ENCODE data around the gene FFAR3. TPM values are rescaled to one million over a fixed set of nuclear protein-coding genes. Genes with fewer than 3 reads are reported as not detected.
A peak's percentile ranks its signal among the peaks of the same experiment; 100 is the strongest.
"Not testable (repeated sequence)": the region's sequence is repeated elsewhere in the genome, so short reads cannot be mapped to it uniquely, and the experiment has no call there.

FFAR3 gene
- total and polyA plus RNA-seq, 12 donors: 0.11 to 0.18 (median 0.17) TPM; not detected in 8

DNA sequence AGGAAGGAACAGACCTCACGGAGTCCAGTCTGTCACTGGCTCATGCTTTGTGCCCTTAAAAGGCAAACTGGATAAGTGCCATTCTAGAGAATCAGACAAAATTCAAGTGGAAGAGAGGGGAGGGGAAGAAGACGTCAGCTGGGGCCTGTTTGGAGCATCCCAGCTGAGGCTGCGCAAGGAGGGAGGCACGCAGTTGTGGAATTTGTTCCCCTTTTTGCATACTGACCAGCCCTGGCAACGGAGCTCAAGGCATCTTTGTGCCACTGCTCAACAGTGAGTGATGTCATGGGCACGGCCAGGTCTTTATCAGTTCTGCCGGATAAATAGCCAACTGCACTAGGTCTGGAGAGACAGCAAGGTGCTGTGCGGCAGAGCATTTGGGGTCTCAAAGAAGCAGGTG lies 12.5 kb downstream of the FFAR3 start, which contains the start of gene GPR42:
Gene GPR42, plus strand, starts transcription at position 347 of the 400 bp plus-strand sequence. CDS start 292 bp downstream, outside the sequence.
- no peaks in the 10 kb centered on the region for H3K9me3 ChIP-seq (replicated peaks in 1 of 3)
- TF ChIP-seq, protein P1, sequence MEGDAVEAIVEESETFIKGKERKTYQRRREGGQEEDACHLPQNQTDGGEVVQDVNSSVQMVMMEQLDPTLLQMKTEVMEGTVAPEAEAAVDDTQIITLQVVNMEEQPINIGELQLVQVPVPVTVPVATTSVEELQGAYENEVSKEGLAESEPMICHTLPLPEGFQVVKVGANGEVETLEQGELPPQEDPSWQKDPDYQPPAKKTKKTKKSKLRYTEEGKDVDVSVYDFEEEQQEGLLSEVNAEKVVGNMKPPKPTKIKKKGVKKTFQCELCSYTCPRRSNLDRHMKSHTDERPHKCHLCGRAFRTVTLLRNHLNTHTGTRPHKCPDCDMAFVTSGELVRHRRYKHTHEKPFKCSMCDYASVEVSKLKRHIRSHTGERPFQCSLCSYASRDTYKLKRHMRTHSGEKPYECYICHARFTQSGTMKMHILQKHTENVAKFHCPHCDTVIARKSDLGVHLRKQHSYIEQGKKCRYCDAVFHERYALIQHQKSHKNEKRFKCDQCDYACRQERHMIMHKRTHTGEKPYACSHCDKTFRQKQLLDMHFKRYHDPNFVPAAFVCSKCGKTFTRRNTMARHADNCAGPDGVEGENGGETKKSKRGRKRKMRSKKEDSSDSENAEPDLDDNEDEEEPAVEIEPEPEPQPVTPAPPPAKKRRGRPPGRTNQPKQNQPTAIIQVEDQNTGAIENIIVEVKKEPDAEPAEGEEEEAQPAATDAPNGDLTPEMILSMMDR (IDR thresholded peaks at IDR 0.05): no peak
- no peak for TF ChIP-seq POLR2A (IDR thresholded peaks at IDR 0.05)
- DNase-seq: no peak
- no peaks in the 10 kb centered on the region for H3K36me3 ChIP-seq (replicated peaks in 1 of 2)
- no peak within 1 kb of the TSS for H3K27ac ChIP-seq
- intact Hi-C loops (cut with DNase I): no loop called here
- no peaks in the 10 kb centered on the region for H3K27me3 ChIP-seq
- no peak within 1 kb of the TSS for H3K4me3 ChIP-seq
- 84 to 90% (median 85%) methylated on average over 5 to 7 of the region's 8 CpGs; no CpG with 5 or more reads in 1 of the 4 donors for WGBS, 4 donors
- H3K4me1 ChIP-seq (replicated peaks in 1 of 2): peaks cover 0 to 6% of the 10 kb centered on the region in 2 donors

DNA sequence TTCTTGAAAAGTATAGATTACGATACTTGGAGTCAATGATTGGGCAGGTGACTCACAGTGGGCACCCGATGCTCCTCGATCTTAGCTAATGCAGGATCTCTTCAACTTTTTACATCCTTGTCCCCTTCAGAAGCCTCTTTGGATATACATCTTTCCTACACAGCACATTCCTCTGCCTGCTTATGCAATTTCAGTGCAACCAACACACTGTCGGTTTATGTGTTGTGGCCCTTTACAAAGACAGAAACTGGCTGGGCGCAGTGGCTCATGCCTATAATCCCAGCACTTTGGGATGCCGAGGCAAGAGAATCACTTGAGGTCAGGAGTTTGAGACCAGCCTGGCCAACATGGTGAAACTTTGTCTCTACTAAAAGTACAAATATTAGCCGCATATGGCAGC lies 15.2 kb downstream of the FFAR3 start:
- Histone ChIP-seq H3K36me3 (replicated peaks in 1 of 2) (no peaks in the 10 kb centered on the region), H3K27me3 (no peaks in the 10 kb centered on the region), H3K4me3 (no peak overlapping the region), H3K27ac (no peak overlapping the region), H3K9me3 (replicated peaks in 1 of 3) (no peaks in the 10 kb centered on the region), H3K4me1 (replicated peaks in 1 of 2) (peaks cover 0 to 6% of the 10 kb centered on the region in 2 donors)
- TF ChIP-seq, protein P1 (IDR thresholded peaks at IDR 0.05): no peak
- TF ChIP-seq POLR2A (IDR thresholded peaks at IDR 0.05): no peak
- 83 to 96% (median 88%) methylated on average over 7 of the region's 7 CpGs for WGBS, 4 donors
- DNase-seq: no peak
- intact Hi-C loops (cut with DNase I): no loop called here

DNA sequence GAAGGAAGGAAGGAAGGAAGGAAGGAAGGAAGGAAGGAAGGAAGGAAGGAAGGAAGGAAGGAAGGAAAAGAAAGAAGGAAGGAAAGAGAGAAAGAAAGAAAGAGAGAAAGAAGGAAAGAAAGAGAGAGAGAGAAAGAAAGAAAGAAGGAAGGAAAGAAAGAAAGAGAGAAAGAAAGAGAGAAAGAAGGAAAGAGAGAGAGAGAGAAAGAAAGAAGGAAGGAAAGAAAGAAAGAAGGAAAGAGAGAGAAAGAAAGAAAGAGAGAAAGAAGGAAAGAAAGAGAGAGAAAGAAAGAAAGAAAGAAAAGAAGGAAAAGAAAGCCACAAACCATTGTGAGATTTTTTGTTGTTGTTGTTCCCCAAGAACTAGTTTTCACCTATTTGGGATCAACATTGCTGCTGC lies 15.8 kb downstream of the FFAR3 start:
- H3K36me3 ChIP-seq (replicated peaks in 1 of 2); H3K4me1 ChIP-seq (replicated peaks in 1 of 2); H3K9me3 ChIP-seq (replicated peaks in 1 of 3); H3K27me3 ChIP-seq; DNase-seq; intact Hi-C loops (cut with DNase I); H3K4me3 ChIP-seq; H3K27ac ChIP-seq: not testable (repeated sequence)

DNA sequence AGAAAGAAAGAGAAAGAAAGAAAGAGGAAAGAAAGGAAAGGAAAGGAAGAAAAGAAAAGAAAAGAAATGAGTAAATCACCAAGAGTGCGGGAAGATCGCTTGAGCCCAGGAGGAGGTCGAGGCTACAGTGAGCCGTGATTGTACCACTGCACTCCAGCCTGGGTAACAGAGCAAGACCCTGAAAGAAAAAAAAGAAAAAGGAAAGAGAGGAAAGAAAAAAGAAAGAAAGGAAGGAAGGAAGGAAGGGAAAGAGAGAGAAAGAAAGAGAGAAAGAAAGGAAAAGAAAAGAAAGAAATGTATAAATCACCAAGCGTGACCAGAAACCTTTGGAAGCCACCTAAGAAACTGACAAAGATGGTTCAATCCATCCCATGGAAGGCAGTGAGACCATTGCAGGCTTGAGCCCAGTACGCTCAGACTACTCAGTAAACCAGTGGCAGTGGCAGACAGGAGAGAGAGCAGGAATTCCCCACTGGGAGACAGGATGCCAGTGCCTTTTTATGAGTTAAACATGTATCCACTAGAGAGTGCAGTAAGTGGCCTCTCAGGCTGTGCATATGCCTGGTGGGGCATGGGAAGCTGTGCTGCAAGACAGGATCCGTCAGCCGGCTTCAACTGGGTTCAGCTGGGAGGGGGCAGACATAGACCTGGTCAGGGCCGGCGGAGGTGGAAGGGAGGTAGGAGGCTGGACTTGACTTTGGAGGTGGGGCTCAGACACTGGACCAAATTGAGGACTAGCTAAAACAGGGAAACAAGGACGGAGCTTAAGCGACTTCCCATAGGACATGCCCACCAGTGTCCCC lies 17.4 kb downstream of the FFAR3 start:
- WGBS, 4 donors: 87 to 93% (median 91%) methylated on average over 12 of the region's 12 CpGs
- Histone ChIP-seq H3K36me3 (replicated peaks in 1 of 2) (no peaks in the 10 kb centered on the region), H3K27me3 (no peaks in the 10 kb centered on the region), H3K27ac (no peak overlapping the region), H3K4me3 (no peak overlapping the region), H3K9me3 (replicated peaks in 1 of 3) (no peaks in the 10 kb centered on the region), H3K4me1 (replicated peaks in 1 of 2) (peaks cover 0 to 6% of the 10 kb centered on the region in 2 donors)
- peak in 1 of 7 donors; percentile 34 for DNase-seq
- TF ChIP-seq POLR2A (IDR thresholded peaks at IDR 0.05): no peak
- TF ChIP-seq, protein P1 (IDR thresholded peaks at IDR 0.05): no peak
- intact Hi-C loops (cut with DNase I): no loop called here

DNA sequence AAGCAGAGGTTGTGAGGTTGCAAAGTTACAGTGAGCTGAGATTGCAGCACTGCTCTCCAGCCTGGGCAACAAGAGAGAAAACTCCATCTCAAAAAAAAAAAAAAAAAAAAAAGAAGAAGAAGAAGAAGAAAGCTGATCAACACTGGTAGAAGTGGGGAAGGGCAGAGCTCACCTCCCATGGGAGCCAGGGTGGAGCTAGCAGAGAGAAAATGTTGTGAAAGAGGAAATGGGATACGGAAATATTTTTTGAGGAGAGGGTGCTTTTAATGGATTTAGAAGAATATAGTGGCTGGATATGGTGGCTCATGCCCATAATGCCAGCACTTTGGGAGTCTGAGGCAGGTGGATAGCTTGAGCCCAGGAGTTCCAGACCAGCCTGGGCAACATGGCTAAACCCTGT lies 19.4 kb downstream of the FFAR3 start:
- WGBS, 4 donors: 47 to 71% (median 65%) methylated on average over 1 of the region's 1 CpG
- intact Hi-C loops (cut with DNase I): no loop called here
- H3K27ac ChIP-seq: no peak overlapping the region
- TF ChIP-seq POLR2A (IDR thresholded peaks at IDR 0.05): no peak
- TF ChIP-seq, protein P1 (IDR thresholded peaks at IDR 0.05): no peak
- no peaks in the 10 kb centered on the region for H3K27me3 ChIP-seq
- H3K36me3 ChIP-seq (replicated peaks in 1 of 2): no peaks in the 10 kb centered on the region
- peak in 1 of 7 donors; percentile 20 for DNase-seq
- peaks cover 0 to 6% of the 10 kb centered on the region in 2 donors for H3K4me1 ChIP-seq (replicated peaks in 1 of 2)
- no peaks in the 10 kb centered on the region for H3K9me3 ChIP-seq (replicated peaks in 1 of 3)
- H3K4me3 ChIP-seq: no peak overlapping the region
